HEK293T (cell line): ENCODE results near the gene GAK.

Experiments
- BHLHE40 ChIP-seq: fragments of 450-650 bp; IDR thresholded peaks from 2 replicates; pipeline ENCODE4 v1.6.1; 2016; ENCODE audit warnings: mild to moderate bottlenecking, moderate library complexity, borderline replicate concordance
- ELF4 ChIP-seq: fragments of 450-650 bp; IDR thresholded peaks from 2 replicates; pipeline ENCODE4 v1.6.1; 2017; ENCODE audit warnings: antibody characterized with exemption
- FOXM1 ChIP-seq: fragments of 450-650 bp; IDR thresholded peaks from 2 replicates; pipeline ENCODE4 v1.6.1; 2017; ENCODE audit warnings: mild to moderate bottlenecking, borderline replicate concordance
- HDGF ChIP-seq: fragments of 450-650 bp; IDR thresholded peaks from 2 replicates; pipeline ENCODE4 v1.6.1; 2017; ENCODE audit warnings: antibody characterized with exemption, borderline replicate concordance
- SP1 ChIP-seq: fragments of 450-650 bp; IDR thresholded peaks from 2 replicates; pipeline ENCODE4 v1.6.1; 2017
- ZNF384 ChIP-seq: fragments of 450-650 bp; IDR thresholded peaks from 2 replicates; pipeline ENCODE4 v1.6.1; 2016
- TF ChIP-seq, protein P1 (sequence below): fragments of 450-650 bp; IDR thresholded peaks from 2 replicates; pipeline ENCODE4 v1.6.1; 2016

DNA sequence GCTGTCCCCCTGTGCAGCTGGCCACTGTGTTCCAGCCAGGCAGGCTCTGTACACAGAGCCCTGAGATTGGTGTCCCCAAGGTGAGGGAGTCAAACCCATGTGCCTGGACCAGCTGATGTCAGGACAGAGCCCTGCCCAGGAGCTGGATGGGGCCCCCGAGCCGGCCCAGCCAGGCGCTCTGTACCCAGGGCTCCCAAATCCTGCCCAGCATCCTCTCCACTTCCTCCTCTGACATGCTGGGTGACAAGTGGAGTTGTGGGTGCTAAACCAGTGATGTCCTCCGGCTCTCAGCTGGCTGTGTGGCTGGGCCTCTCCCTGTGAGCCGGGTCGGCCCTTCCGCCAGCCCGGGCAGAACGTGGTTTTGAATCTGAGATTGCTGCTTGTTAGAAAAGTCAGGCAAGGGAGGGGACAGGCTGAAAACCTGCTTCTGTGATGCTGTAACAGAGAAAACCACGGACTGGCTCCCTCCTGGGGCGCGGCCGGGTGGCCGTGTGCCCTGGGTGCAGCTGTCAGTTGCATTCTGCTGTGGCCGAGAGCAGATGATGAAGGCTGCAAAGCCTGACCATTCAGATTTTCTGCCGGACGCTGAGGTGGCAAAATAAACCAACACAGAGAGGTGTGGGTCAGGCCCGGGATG lies 98.3 kb downstream of the GAK start:
- TF ChIP-seq FOXM1 (no peak), BHLHE40 (no peak), HDGF (no peak), SP1 (no peak), ZNF384 (no peak), ELF4 (no peak)
- TF ChIP-seq, protein P1, sequence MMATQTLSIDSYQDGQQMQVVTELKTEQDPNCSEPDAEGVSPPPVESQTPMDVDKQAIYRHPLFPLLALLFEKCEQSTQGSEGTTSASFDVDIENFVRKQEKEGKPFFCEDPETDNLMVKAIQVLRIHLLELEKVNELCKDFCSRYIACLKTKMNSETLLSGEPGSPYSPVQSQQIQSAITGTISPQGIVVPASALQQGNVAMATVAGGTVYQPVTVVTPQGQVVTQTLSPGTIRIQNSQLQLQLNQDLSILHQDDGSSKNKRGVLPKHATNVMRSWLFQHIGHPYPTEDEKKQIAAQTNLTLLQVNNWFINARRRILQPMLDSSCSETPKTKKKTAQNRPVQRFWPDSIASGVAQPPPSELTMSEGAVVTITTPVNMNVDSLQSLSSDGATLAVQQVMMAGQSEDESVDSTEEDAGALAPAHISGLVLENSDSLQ: no peak
